HEK293 (cell line): ENCODE measurements around the gene TMEM178A.

Experiments used
- CTCF ChIA-PET: fragments of 350-600 bp; formaldehyde crosslinking; extraction: SDS; loops from one replicate; lab custom pipeline; 2021; ENCODE audit warnings: antibody characterized with exemption; lab: Yijun Ruan, JAX
- POLR2A ChIA-PET: fragments of 300-600 bp; formaldehyde crosslinking; extraction: SDS; loops from one replicate; lab custom pipeline; 2020; ENCODE audit warnings: antibody characterized with exemption, inconsistent platforms; lab: Yijun Ruan, JAX
- H3K27ac ChIP-seq: fragments of 200-500 bp; sonication (Bioruptor generic); 2 replicates; pipeline ENCODE4 v1.5.1; 2014; ENCODE audit warnings: low read depth, low read length, control low read depth, inconsistent platforms; ENCODE audit errors: extremely low read depth
- H3K36me3 ChIP-seq, 2 experiments: fragments of 200-500 bp in 1 of 2; sonication (Bioruptor generic) in 1 of 2; 1 replicate in 1 of 2; 2 replicates in 1 of 2; pipeline ENCODE4 v1.5.1; 2014 to 2017; ENCODE audit warnings: inconsistent platforms in 2 of 2, low read length in 2 of 2; ENCODE audit not compliant: control insufficient read depth in 2 of 2, insufficient read depth in 1 of 2
- H3K4me1 ChIP-seq: fragments of 200-500 bp; sonication (Bioruptor generic); 2 replicates; pipeline ENCODE4 v1.5.1; 2014; ENCODE audit warnings: mild to moderate bottlenecking, low read length, inconsistent platforms; ENCODE audit not compliant: control insufficient read depth, insufficient read depth
- H3K4me3 ChIP-seq: 2 replicates; pipeline ENCODE4 v1.5.1; 2011; ENCODE audit warnings: low read depth, mild to moderate bottlenecking, control low read depth, low read length, moderate library complexity
- H3K9me3 ChIP-seq: fragments of 200-500 bp; sonication (Bioruptor generic); 2 replicates; pipeline ENCODE4 v1.5.1; 2014; ENCODE audit warnings: low read depth, low read length, inconsistent platforms; ENCODE audit not compliant: control insufficient read depth, insufficient read depth
- HOXA7 ChIP-seq: sonication (generic); formaldehyde crosslinking; IDR thresholded peaks from 2 replicates; pipeline ENCODE4 v1.8.1; 2022; ENCODE audit warnings: missing genetic modification reagents, borderline replicate concordance
- KLF10 ChIP-seq: fragments of 450-650 bp; IDR thresholded peaks from 2 replicates; pipeline ENCODE4 v1.5.1; 2018; ENCODE audit warnings: missing biosample characterization, mild to moderate bottlenecking, missing genetic modification characterization
- KLF16 ChIP-seq: fragments of 450-650 bp; formaldehyde crosslinking; IDR thresholded peaks from 2 replicates; pipeline ENCODE4 v1.5.1; 2017; ENCODE audit warnings: missing biosample characterization, missing genetic modification characterization
- SCRT2 ChIP-seq: fragments of 450-650 bp; formaldehyde crosslinking; IDR thresholded peaks from 2 replicates; pipeline ENCODE4 v1.5.1; 2016; ENCODE audit warnings: missing biosample characterization, missing genetic modification characterization
- SP7 ChIP-seq: fragments of 450-650 bp; formaldehyde crosslinking; IDR thresholded peaks from 2 replicates; pipeline ENCODE4 v1.5.1; 2016; ENCODE audit warnings: missing biosample characterization, missing genetic modification characterization
- ZFP3 ChIP-seq: fragments of 450-650 bp; formaldehyde crosslinking; IDR thresholded peaks from 2 replicates; pipeline ENCODE4 v1.5.1; 2016; ENCODE audit warnings: low read depth, missing biosample characterization, missing genetic modification characterization
- ZNF140 ChIP-seq: fragments of 450-650 bp; formaldehyde crosslinking; IDR thresholded peaks from 2 replicates; pipeline ENCODE4 v1.5.1; 2016; ENCODE audit warnings: missing biosample characterization, missing genetic modification characterization
- ZNF221 ChIP-seq: fragments of 450-650 bp; formaldehyde crosslinking; IDR thresholded peaks from 2 replicates; pipeline ENCODE4 v1.5.1; 2017; ENCODE audit warnings: missing biosample characterization, missing genetic modification characterization, borderline replicate concordance
- ZNF292 ChIP-seq: fragments of 450-650 bp; formaldehyde crosslinking; IDR thresholded peaks from 2 replicates; pipeline ENCODE4 v1.5.1; 2016; ENCODE audit warnings: low read depth, missing biosample characterization, missing genetic modification characterization, borderline replicate concordance
- ZNF350 ChIP-seq: fragments of 450-650 bp; formaldehyde crosslinking; IDR thresholded peaks from 2 replicates; pipeline ENCODE4 v1.5.0; 2017; ENCODE audit warnings: missing biosample characterization, mild to moderate bottlenecking, missing genetic modification characterization
- ZNF426 ChIP-seq: fragments of 450-650 bp; formaldehyde crosslinking; IDR thresholded peaks from 2 replicates; pipeline ENCODE4 v1.5.1; 2017; ENCODE audit warnings: missing biosample characterization, missing genetic modification characterization, mild to moderate bottlenecking, inconsistent platforms, moderate library complexity
- ZNF501 ChIP-seq: fragments of 450-650 bp; formaldehyde crosslinking; IDR thresholded peaks from 2 replicates; pipeline ENCODE4 v1.5.1; 2016; ENCODE audit warnings: missing biosample characterization, missing genetic modification characterization
- ZNF529 ChIP-seq: fragments of 450-650 bp; formaldehyde crosslinking; IDR thresholded peaks from 2 replicates; pipeline ENCODE4 v1.5.1; 2017; ENCODE audit warnings: missing genetic modification characterization, missing biosample characterization; ENCODE audit not compliant: insufficient replicate concordance
- ZNF561 ChIP-seq: fragments of 450-650 bp; IDR thresholded peaks from 2 replicates; pipeline ENCODE4 v1.5.1; 2018; ENCODE audit warnings: missing biosample characterization, missing genetic modification characterization, borderline replicate concordance
- ZNF596 ChIP-seq: fragments of 450-650 bp; IDR thresholded peaks from 2 replicates; pipeline ENCODE4 v1.5.0; 2018; ENCODE audit warnings: missing biosample characterization, mild to moderate bottlenecking, missing genetic modification characterization, moderate library complexity
- TF ChIP-seq, protein P1 (sequence below): fragments of 450-650 bp; formaldehyde crosslinking; IDR thresholded peaks from 2 replicates; pipeline ENCODE4 v1.5.1; 2016; ENCODE audit warnings: missing biosample characterization, missing genetic modification characterization
- TF ChIP-seq, protein P2 (sequence below): fragments of 450-650 bp; IDR thresholded peaks from 2 replicates; pipeline ENCODE4 v1.5.1; 2018; ENCODE audit warnings: missing biosample characterization, mild to moderate bottlenecking, missing genetic modification characterization
- TF ChIP-seq, protein P3 (sequence below): fragments of 450-650 bp; formaldehyde crosslinking; IDR thresholded peaks from 2 replicates; pipeline ENCODE4 v1.5.1; 2016; ENCODE audit warnings: missing biosample characterization, missing genetic modification characterization
- TF ChIP-seq, protein P4 (sequence below): fragments of 450-650 bp; formaldehyde crosslinking; IDR thresholded peaks from 2 replicates; pipeline ENCODE4 v1.5.1; 2016; ENCODE audit warnings: missing biosample characterization, missing genetic modification characterization

The TMEM178A gene

GRCh38 chr2:39647104-39647765 lies 18.5 kb upstream of the TMEM178A start (continued):
- TF ChIP-seq, protein P1, sequence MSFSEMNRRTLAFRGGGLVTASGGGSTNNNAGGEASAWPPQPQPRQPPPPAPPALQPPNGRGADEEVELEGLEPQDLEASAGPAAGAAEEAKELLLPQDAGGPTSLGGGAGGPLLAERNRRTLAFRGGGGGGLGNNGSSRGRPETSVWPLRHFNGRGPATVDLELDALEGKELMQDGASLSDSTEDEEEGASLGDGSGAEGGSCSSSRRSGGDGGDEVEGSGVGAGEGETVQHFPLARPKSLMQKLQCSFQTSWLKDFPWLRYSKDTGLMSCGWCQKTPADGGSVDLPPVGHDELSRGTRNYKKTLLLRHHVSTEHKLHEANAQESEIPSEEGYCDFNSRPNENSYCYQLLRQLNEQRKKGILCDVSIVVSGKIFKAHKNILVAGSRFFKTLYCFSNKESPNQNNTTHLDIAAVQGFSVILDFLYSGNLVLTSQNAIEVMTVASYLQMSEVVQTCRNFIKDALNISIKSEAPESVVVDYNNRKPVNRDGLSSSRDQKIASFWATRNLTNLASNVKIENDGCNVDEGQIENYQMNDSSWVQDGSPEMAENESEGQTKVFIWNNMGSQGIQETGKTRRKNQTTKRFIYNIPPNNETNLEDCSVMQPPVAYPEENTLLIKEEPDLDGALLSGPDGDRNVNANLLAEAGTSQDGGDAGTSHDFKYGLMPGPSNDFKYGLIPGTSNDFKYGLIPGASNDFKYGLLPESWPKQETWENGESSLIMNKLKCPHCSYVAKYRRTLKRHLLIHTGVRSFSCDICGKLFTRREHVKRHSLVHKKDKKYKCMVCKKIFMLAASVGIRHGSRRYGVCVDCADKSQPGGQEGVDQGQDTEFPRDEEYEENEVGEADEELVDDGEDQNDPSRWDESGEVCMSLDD (tag by site-specific recombination) = no peak
- TF ChIP-seq ZNF221 (tag by site-specific recombination) (no peak), ZFP3 (tag by site-specific recombination) (no peak), ZNF426 (tag by site-specific recombination) (no peak), ZNF350 (no peak), ZNF596 (tag by site-specific recombination) (no peak), ZNF501 (tag by site-specific recombination) (no peak), ZNF292 (tag by site-specific recombination) (no peak), ZNF561 (tag by site-specific recombination) (no peak), SP7 (no peak), HOXA7 (CRISPR knock-in tag) (no peak), ZNF529 (no peak), KLF10 (tag by site-specific recombination) (no peak)
- TF ChIP-seq, protein P2, sequence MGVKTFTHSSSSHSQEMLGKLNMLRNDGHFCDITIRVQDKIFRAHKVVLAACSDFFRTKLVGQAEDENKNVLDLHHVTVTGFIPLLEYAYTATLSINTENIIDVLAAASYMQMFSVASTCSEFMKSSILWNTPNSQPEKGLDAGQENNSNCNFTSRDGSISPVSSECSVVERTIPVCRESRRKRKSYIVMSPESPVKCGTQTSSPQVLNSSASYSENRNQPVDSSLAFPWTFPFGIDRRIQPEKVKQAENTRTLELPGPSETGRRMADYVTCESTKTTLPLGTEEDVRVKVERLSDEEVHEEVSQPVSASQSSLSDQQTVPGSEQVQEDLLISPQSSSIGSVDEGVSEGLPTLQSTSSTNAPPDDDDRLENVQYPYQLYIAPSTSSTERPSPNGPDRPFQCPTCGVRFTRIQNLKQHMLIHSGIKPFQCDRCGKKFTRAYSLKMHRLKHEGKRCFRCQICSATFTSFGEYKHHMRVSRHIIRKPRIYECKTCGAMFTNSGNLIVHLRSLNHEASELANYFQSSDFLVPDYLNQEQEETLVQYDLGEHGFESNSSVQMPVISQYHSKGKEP = no peak
- TF ChIP-seq, protein P3, sequence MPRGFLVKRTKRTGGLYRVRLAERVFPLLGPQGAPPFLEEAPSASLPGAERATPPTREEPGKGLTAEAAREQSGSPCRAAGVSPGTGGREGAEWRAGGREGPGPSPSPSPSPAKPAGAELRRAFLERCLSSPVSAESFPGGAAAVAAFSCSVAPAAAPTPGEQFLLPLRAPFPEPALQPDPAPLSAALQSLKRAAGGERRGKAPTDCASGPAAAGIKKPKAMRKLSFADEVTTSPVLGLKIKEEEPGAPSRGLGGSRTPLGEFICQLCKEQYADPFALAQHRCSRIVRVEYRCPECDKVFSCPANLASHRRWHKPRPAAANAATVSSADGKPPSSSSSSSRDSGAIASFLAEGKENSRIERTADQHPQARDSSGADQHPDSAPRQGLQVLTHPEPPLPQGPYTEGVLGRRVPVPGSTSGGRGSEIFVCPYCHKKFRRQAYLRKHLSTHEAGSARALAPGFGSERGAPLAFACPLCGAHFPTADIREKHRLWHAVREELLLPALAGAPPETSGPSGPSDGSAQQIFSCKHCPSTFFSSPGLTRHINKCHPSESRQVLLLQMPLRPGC (tag by site-specific recombination) = no peak
- TF ChIP-seq, protein P4, sequence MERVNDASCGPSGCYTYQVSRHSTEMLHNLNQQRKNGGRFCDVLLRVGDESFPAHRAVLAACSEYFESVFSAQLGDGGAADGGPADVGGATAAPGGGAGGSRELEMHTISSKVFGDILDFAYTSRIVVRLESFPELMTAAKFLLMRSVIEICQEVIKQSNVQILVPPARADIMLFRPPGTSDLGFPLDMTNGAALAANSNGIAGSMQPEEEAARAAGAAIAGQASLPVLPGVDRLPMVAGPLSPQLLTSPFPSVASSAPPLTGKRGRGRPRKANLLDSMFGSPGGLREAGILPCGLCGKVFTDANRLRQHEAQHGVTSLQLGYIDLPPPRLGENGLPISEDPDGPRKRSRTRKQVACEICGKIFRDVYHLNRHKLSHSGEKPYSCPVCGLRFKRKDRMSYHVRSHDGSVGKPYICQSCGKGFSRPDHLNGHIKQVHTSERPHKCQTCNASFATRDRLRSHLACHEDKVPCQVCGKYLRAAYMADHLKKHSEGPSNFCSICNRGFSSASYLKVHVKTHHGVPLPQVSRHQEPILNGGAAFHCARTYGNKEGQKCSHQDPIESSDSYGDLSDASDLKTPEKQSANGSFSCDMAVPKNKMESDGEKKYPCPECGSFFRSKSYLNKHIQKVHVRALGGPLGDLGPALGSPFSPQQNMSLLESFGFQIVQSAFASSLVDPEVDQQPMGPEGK (tag by site-specific recombination) = no peak
- TF ChIP-seq, all 188 proteins: peak for 0

GRCh38 chr2:39648580-39648979 lies 17.1 kb upstream of the TMEM178A start:
- TF ChIP-seq KLF16 (tag by site-specific recombination) (no peak), ZNF140 (tag by site-specific recombination) (no peak), SCRT2 (tag by site-specific recombination) (peak; percentile 65)
- Histone ChIP-seq H3K4me1 (no peaks in the 10 kb centered on the region), H3K27ac (no peak overlapping the region), H3K9me3 (no peaks in the 10 kb centered on the region), H3K36me3 (no peaks in the 10 kb centered on the region), H3K4me3 (no peak overlapping the region)
- ChIA-PET CTCF (interaction anchor here (0.5 to 1.1 kb wide), 5 partner anchors 15 to 795 kb away, joined by 3 to 6 read pairs (median 4); no protein-coding TSS in a partner anchor), POLR2A (no interaction called here)
